HG03558 (cell line): ENCODE results near the gene RPS21.
"Not testable (repeated sequence)": the region's sequence is repeated elsewhere in the genome, so short reads cannot be mapped to it uniquely, and the experiment has no call there.

ENCODE experiments used
- ATAC-seq: cut with Tn5 transposase; IDR thresholded peaks from one replicate; pipeline ENCODE4 v1.9.1; 2021; ENCODE audit warnings: moderate number of reproducible peaks; ENCODE audit not compliant: unreplicated experiment; ENCODE audit errors: extremely low read depth

RPS21 gene

DNA sequence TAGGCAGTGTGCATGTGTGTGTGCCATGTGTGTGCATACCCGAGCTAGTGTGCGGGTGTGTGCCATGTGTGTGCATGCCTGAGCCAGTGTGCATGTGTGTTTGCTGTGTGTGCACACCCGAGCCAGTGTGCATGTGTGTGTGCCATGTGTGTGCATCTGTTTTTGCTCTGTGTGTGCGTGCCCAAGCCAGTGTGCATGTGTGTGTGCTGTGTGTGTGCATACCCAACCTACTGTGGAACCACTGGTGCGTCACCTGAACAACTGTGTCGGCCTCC is 34.8 kb downstream of the RPS21 start:
- no peak for ATAC-seq

DNA sequence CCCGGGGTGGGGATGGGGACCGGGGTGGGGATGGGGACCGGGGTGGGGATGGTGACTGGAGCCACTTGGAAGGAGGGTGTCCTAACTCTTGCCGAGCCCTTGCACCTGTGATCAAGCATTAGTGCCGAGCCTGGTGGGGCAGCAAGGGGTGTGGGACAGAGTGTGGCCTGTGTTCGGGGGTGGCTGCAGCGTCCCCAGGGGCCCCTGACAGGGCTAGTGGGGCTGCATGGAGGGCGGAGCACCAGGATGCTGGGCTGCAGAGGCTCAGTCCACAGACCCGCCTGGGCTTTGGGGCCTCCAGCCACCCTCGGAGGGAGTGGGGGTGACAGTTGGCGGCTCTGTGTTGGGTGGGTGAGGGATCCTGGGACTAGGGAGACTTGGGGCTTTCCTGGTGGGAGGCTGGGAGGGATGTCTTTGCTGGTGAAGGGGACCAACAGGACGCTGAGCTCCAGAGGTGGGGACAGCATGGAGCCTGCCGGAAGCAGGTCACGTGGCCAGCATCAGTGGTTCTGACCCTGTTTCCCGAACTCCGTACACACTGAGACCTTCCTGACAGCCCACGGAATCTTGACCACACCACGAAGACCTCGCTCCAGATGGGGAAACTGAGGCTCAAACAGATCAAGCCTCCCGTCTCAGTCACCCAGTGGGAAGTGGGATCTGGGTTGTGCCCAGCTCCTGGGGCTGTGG is 35.9 kb downstream of the RPS21 start:
- no peak for ATAC-seq

DNA sequence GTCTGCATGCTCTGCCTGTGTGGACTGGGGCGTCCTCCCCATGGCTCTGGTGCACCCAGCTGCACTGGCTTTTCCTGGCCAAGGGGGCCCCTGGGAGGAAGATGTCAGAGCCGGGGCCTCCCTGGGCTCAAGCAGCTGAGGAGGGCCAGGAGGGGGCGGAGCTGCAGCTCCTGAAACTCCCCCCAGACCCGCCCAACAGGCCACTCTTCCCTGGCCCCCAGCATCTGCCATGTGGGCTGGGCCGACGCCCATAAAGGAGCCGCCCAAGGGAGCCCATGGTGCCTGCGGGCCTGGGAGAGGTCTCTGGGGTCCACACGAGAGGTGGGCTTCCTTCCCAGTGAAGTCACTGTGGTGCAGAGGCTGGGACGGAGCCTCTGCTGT is 36.4 kb downstream of the RPS21 start:
- ATAC-seq = no peak

DNA sequence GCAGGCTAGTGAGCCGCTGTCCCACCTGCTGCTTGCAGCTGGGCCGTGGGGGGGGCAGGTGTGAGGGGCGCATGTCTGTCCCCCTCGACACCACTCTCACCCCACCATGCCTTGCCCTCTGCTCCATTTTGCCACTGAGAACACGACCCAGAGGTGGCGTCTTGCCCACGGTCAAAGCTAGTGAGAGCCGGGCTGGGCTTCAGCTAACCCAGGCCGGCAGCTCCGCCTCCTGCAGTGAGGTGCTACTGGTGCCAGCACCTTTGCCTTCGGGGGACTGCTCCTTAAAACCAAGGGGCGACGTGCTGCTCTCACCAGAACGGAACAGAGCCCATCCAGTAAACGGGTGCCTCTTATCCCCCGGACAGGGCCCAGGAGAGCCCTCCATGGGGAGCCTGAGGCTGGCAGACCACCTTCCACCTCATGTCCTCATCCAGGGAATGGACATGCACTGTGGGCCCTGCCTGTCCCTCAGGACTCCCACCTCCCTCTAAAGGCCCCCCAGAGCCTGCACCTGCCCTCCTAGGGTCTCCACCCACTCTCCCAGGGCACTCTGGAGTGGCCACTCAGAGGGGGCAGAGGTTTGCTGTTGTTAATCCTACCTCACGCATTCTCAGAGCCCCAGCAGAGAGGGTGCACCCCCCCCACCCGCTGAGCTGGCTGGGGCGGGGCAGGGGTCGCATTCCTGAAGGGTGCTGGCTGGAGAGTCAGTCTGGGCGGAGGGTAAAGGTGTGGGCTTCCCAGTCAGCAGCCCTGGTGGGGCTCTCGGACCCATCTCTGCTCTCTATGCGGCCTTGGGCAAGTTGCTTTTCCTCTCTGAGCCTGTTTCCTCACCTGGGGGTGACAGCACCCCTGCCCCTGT is 37.6 kb downstream of the RPS21 start:
- ATAC-seq = no peak

DNA sequence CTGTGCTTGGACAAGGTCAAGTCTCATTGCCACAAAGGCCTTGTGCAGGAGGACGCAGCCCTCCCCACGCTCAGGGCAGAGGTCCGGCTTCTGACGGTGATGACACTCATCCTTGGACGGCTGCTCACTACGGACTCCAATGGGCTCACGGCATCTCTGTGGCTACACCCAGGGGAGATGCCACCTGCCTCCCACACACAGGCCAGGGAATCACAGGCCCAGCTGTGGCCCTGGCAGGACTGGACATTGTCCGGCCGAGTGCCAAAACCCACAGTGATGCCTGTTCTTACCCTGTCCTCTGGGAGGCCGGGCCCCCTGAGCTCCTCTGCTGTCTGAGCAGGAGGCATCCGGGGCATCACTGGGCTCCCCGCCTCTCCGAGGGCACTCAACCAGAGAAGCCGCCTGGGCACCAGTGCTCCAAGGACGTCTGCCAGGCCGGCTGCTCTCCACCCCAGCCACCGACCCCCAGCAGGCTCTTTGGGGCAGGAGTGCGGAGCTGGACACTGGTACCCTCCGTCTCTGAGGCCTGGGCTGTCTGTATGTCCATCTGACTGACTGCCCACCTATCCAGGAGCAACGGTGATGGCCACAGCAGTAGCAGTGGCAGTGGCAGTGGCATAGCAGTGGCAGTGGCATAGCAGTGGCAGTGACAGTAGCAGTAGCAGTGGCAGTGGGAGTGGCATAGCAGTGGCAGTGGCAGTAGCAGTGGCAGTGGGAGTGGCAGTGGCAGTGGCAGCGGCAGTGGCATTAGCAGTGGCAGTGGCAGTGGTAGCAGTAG is 38.6 kb downstream of the RPS21 start:
- no peak for ATAC-seq

- not testable (repeated sequence) for ATAC-seq
Observed at GRCh38 chr20:62426059-62426348, 39.1 kb downstream of the RPS21 start.

DNA sequence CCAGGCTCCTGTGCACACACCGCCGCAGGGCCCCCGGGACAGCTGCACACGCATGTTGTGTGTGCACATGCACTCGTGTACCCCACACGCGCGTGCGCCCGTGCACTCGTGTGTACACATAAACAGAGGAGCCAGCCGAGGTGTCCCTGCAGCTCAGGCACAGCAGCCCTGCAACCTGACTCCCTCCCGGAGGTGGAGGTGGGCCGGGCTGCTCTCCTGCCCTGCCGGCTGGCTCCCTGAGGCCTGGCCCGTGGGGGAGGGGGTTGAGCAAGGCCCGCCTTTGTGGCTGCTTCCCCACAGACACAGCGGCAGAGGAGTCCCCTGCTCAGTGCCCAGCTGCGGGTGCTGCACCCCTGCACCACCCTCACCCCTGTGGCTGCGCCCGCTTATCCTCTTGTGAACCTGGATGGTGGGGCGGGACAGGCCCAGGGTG is 39.8 kb downstream of the RPS21 start:
- no peak for ATAC-seq

- no peak for ATAC-seq
Observed at GRCh38 chr20:62427172-62428001, 40.5 kb downstream of the RPS21 start, which contains the start of gene RBBP8NL. Gene RBBP8NL (minus strand): TSS chr20:62427539. CDS start chr20:62419647, 7,892 bp downstream.

DNA sequence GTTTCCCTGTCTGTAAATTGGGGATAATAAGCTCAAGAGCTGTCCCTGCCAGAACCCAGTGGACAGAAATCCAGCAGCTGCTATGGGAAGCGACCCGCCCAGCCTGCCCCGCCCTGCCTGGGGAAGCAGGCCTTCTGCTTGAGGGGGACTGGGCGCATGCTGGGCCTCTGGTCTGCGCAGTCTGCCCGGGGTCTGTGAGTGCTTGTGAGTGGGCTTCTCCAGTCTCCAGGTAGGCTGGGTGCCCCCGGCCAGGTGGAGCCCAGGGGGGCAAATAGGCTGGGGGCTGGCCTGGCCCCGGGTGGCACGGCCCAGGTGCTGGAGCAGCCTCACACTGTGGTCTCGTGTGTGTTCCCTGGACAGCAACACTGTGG is 41.1 kb downstream of the RPS21 start:
- no peak for ATAC-seq

- no peak for ATAC-seq
Observed at GRCh38 chr20:62428396-62429295, 41.7 kb downstream of the RPS21 start.

GRCh38 chr20:62429455-62430310 is 42.8 kb downstream of the RPS21 start:
- no peak for ATAC-seq

- ATAC-seq = no peak
Observed at GRCh38 chr20:62430311-62430853, 43.5 kb downstream of the RPS21 start.

- ATAC-seq = no peak
Observed at GRCh38 chr20:62430866-62431447, 44.1 kb downstream of the RPS21 start.

DNA sequence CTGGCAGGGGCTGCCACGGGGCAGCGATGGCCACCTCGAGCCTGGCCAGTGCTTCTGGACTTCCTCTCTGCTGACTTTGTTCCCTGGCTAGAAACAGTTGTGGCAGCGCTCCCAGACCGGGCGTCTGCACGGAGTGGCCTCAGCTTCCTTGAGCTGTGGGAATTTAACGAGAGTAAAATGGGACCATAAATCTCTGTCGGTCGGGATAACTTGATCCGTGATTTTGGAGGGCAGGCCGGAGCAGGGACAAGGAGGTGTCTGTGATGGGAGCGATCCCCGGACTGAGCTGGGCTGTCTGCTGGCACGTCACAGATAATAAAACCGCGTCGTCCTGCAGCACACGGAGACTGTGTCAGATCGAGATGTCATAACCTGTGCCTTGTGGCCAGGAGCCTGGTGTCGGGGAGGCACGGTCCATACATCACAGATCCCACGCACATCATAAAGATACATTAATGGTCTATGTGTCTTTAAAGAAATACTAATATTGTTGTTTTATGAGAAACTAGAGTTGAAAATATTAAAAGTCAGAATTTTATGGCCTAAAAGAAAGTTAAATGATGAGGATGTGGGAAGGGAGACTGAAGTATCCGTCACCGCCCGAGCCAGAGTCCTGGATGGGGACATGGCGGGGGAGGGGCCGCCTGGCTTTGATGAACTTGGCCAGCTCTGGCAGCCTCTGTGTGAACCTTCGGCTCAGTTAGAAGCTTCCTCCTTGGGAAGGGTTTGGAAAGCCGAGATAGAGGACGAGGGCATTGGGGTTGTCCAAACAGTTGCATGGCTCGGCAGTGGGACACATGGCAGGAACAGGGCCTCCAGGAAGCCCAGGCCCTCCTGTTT is 47.0 kb downstream of the RPS21 start:
- no peak for ATAC-seq

DNA sequence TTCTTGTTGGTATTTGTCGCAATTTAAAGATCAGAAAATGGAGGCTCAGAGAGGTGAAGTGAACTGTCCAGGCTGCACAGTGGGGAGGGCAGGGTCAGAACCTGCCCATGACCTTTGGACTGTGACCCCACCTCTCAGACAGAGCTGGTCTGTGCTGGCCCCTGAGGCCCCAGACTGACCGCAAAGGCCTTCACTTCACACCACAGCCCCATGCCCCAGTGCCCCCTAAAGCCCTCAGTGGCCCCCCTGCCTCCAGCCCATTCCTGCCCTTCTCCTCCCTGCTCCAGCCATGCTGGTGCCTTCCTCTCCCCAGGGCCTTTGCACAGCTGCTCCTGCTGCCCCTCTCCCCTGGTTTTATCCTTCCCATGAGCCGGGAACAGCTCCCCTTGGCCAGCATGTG is 49.8 kb downstream of the RPS21 start:
- no peak for ATAC-seq

- no peak for ATAC-seq
Observed at GRCh38 chr20:62437496-62437895, 50.6 kb downstream of the RPS21 start.

- ATAC-seq = no peak
Observed at GRCh38 chr20:62437927-62438326, 51.0 kb downstream of the RPS21 start.
